C4-2B (cell line): Measurements from ENCODE around the gene THAP2.

Source experiments
- ZFX ChIP-seq: fragments of 450-650 bp; IDR thresholded peaks from 2 replicates; pipeline ENCODE4 v1.6.1; 2017
- TF ChIP-seq, protein P1 (sequence below): fragments of 450-650 bp; conservative IDR thresholded peaks from 2 replicates; pipeline ENCODE4 v1.5.1; 2017; ENCODE audit warnings: mild to moderate bottlenecking

DNA sequence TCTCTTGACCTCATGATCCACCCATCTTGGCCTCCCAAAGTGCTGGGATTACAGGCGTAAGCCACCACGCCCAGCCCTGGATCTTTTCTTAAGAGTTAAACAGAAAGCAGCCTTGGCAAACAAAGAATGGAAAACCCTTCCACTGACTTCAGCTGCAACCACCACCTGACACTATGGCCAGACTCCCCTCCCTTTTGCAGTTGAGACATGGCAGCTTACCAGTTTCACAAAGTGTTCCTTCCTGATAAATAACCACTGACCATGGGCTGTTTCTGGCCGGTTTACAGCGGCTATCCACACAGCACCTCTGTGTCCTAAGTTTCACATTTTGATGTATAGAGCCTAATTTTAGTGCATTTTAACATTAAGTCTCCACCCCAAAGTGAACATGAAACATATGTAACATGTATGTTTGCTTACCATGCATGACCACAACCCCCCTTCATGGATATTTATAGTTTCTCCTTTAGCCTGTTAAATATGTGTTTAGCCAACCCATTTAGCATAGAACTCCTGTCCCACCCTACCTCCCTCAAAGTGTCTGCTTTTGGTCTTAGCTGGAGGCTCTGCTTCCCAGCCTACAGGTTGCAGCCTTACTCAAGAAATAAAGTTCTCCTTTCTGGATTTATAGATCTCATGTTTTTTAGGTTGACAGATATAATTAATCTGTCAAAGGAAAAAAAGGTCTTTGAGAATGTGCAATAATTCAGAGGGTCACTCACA lies 57.8 kb downstream of the THAP2 start:
- TF ChIP-seq, protein P1, sequence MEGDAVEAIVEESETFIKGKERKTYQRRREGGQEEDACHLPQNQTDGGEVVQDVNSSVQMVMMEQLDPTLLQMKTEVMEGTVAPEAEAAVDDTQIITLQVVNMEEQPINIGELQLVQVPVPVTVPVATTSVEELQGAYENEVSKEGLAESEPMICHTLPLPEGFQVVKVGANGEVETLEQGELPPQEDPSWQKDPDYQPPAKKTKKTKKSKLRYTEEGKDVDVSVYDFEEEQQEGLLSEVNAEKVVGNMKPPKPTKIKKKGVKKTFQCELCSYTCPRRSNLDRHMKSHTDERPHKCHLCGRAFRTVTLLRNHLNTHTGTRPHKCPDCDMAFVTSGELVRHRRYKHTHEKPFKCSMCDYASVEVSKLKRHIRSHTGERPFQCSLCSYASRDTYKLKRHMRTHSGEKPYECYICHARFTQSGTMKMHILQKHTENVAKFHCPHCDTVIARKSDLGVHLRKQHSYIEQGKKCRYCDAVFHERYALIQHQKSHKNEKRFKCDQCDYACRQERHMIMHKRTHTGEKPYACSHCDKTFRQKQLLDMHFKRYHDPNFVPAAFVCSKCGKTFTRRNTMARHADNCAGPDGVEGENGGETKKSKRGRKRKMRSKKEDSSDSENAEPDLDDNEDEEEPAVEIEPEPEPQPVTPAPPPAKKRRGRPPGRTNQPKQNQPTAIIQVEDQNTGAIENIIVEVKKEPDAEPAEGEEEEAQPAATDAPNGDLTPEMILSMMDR, result no peak
- no peak for TF ChIP-seq ZFX
